GM18951 (cell line): Measurements from ENCODE around the gene NOS1AP.

Source experiments
- POLR2A ChIP-seq: IDR thresholded peaks from 4 replicates; pipeline ENCODE4 v1.6.1; 2011; ENCODE audit warnings: mild to moderate bottlenecking; ENCODE audit not compliant: insufficient read length, insufficient read depth; ENCODE audit errors: extremely low read depth
- in situ Hi-C: fragments of 300-500 bp; cut with MboI; formaldehyde crosslinking; loops from one replicate; pipeline ENCODE4 v1.12.0; 2022; ENCODE audit warnings: low sequenced_read_pairs, mixed read lengths, inconsistent platforms; ENCODE audit not compliant: unreplicated experiment

Gene NOS1AP

GRCh38 chr1:162370721-162371120 lies 301.2 kb downstream of the NOS1AP start:
- in situ Hi-C loops: no loop called here
- no peak for TF ChIP-seq POLR2A

- no peak for TF ChIP-seq POLR2A
- in situ Hi-C loops: no loop called here
These were observed 302.1 kb downstream of the NOS1AP start for GRCh38 chr1:162371611-162372010.

DNA sequence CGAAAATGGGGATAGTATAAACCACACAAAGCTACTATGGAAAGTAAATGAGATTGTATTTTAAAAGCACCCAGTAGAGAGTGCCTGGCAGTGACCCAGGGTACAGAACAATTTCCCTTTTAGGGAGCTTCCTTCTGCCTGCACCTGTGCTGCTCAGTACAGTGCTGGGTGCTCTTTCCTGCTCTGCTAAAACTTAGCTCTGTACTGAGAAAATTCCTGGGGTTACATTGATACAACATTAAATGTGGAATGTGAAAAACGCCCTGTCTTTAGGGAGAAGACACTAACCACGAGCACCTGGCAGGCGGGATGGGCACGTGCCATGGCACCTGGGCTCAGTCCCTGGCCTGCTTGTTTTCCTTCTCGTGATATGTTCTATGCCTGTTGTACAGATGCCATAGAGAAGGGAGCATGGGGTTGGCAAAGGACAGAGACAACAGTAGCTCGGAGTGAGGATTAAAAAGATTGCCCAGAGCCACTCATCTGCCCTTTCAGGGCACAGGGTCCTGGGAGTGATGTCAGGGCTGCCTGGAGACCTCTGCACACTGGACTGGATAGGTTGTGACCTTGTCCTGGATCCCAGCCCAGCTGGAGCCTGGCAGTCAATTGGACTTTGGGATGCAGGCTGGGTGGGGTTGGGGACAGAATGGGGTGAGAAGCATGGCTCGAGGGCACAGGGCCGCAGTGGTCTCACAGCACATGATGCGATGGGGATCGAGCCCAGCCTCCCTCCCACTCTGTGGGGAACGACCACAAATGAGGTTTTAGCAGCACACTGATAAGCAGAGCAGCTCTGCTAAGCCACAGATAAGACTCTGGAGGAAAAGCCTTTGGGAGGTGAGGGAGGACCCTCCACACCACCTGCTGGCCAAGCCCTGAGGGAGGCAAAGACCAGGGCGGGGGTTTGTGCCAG lies 302.9 kb downstream of the NOS1AP start:
- no peak for TF ChIP-seq POLR2A
- in situ Hi-C loops: no loop called here

DNA sequence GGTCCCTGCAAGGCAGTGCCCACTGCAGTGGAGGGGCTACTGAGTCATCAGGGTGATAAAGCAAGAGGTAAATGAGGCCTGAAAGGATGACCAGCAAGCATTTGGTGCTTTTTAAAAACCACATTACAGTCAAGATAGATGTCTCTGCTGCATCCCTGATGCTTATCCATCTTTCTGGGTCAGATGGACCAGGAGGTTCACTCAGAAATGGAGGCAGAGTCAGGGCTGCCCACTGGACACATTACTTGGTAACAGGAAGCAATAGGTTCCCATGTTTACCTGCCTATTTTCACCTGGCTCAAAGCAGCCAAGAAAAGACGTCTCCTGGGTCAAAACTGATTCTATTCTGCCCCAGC lies 303.6 kb downstream of the NOS1AP start:
- in situ Hi-C loops: no loop called here
- no peak for TF ChIP-seq POLR2A

- no peak for TF ChIP-seq POLR2A
- in situ Hi-C loops: no loop called here
These were observed 304.2 kb downstream of the NOS1AP start for GRCh38 chr1:162373541-162374260.

DNA sequence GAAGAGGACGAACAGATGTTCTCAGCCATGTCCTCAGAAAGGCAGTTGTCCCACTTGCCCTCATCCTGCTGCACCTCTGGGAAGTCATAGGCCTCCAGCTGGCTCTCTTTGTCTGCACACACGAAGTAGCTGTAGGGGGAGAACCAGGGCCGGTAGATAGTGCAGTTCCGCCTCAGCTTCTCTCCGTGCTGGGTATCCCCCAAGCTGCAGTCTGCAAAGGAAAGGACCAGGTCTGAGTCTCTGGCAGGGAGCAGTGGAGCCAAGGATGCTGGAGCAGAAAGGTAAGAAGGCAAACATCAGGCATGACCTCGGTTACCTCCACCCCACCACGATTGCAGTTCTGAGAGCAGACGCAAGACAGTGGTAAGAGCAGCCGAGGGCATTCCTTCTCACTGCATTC lies 304.9 kb downstream of the NOS1AP start:
- in situ Hi-C loops: no loop called here
- TF ChIP-seq POLR2A: no peak

DNA sequence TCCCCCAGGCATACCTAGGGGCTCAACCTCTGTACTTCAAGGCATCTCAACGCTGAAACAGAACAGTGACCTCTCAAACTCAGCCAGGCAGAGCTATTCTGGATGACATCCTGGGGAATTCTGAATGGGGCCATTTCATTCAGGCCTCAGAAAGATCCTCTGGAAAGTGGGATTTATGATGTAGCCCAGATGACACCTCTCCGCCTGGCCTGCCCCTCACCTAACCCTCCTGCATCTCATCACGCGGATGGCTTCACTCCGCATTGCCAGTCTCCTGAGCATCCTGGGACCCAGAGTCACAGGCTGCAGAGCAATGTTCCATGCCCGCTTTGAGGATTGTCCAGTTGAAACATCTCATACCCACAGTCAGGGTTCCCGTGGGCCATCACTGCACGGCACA lies 306.0 kb downstream of the NOS1AP start:
- TF ChIP-seq POLR2A: no peak
- in situ Hi-C loops: no loop called here

- no peak for TF ChIP-seq POLR2A
- in situ Hi-C loops: no loop called here
These were observed 307.2 kb downstream of the NOS1AP start, which contains the start of gene SPATA46 for GRCh38 chr1:162376691-162377090. TSS of gene SPATA46 (minus strand) at chr1:162376854. CDS start at chr1:162376790, 64 bp downstream.

GRCh38 chr1:162380061-162380846 lies 310.8 kb downstream of the NOS1AP start:
- no peak for TF ChIP-seq POLR2A
- in situ Hi-C loops: no loop called here

- in situ Hi-C loops: no loop called here
- TF ChIP-seq POLR2A: no peak
These were observed 311.9 kb downstream of the NOS1AP start, which contains the start of gene C1orf226 for GRCh38 chr1:162381383-162381782. TSS of gene C1orf226 (plus strand) at chr1:162381728. CDS start at chr1:162381902, 174 bp downstream.

GRCh38 chr1:162381941-162382750 lies 312.7 kb downstream of the NOS1AP start:
- in situ Hi-C loops: no loop called here
- no peak for TF ChIP-seq POLR2A

GRCh38 chr1:162383091-162383490 lies 313.6 kb downstream of the NOS1AP start:
- no peak for TF ChIP-seq POLR2A
- in situ Hi-C loops: no loop called here
